Hepatocyte (in vitro differentiated cells): Measurements from ENCODE around the gene LY9.

Experiments used
- CTCF ChIP-seq: fragments of 200-600 bp; sonication (generic); IDR thresholded peaks from 2 replicates; pipeline ENCODE4 v1.5.1; 2016; ENCODE audit warnings: antibody characterized with exemption, mild to moderate bottlenecking; ENCODE audit not compliant: poor library complexity
- EZH2 ChIP-seq: fragments of 200-600 bp; sonication (generic); IDR thresholded peaks from 2 replicates; pipeline ENCODE4 v1.6.1; 2016; ENCODE audit warnings: antibody characterized with exemption, mild to moderate bottlenecking, borderline replicate concordance
- EZH2phosphoT487 ChIP-seq: fragments of 200-600 bp; sonication (generic); IDR thresholded peaks from one replicate; pipeline ENCODE4 v1.6.1; 2018; ENCODE audit warnings: antibody characterized with exemption, mild to moderate bottlenecking, low read depth, moderate library complexity; ENCODE audit not compliant: unreplicated experiment, severe bottlenecking

DNA sequence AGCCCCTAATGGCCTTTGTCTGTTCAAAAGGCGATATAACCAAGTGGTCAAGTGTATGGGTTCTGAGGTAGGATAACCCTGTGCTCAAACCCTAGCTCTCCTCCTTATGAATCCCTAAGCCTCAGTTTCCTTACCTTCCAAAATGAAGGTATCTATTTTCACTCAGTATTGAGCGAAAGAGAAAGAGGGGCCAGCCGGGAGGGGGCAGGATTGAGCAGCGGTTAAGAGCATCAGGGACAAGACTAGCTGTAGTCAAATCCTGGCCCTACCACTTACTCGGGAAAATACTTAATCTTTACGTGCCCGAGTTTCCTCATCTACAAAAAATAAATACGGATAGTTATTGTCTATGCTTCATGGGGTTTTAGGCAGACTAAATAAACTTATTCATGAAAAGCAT is 25.7 kb downstream of the LY9 start:
- TF ChIP-seq CTCF (no peak), EZH2 (no peak), EZH2phosphoT487 (no peak)
